OCI-LY7 (cell line): ENCODE results near the gene RBBP7.

ENCODE experiments used
- CTCF ChIP-seq: fragments of 200-600 bp; sonication (generic); conservative IDR thresholded peaks from 2 replicates; pipeline ENCODE4 v1.5.1; 2014; ENCODE audit warnings: mild to moderate bottlenecking, antibody characterized with exemption, low read length, moderate library complexity, mixed read lengths
- EZH2phosphoT487 ChIP-seq: fragments of 200-600 bp; sonication (generic); IDR thresholded peaks from 2 replicates; pipeline ENCODE4 v1.6.1; 2018; ENCODE audit warnings: low read depth, borderline replicate concordance, mild to moderate bottlenecking, mixed run types, antibody characterized with exemption, low read length, moderate library complexity, mixed read lengths

GRCh38 chrX:16807548-16807947, 62.6 kb downstream of the RBBP7 start:
- TF ChIP-seq CTCF (no peak), EZH2phosphoT487 (no peak)
